ENCODE results near the gene CALHM2. TPM values are rescaled to one million over a fixed set of nuclear protein-coding genes. Genes with fewer than 3 reads are reported as not detected.

CALHM2 gene
- 10.3 TPM for total RNA-seq

GRCh38 chr10:103451831-103452505, at the start of gene CALHM2:
TSS of gene CALHM2 (minus strand) at chr10:103452370. CDS start at chr10:103449941, 2,429 bp downstream.
- Histone ChIP-seq H3K4me1 (ENCODE audit: insufficient read depth, low read length) (peaks cover 51% of the 10 kb centered on the region), H3K4me3 (ENCODE audit: low read length) (peak within 1 kb of the TSS; percentile 60), H3K27me3 (ENCODE audit: insufficient read depth, low read length) (no peaks in the 10 kb centered on the region), H3K9me3 (ENCODE audit: low read depth, low read length) (no peaks in the 10 kb centered on the region)

GRCh38 chr10:103501186-103501585, 49.0 kb upstream of the CALHM2 start:
- Histone ChIP-seq H3K9me3 (ENCODE audit: low read depth, low read length) (no peaks in the 10 kb centered on the region), H3K4me3 (ENCODE audit: low read length) (no peak overlapping the region), H3K4me1 (ENCODE audit: insufficient read depth, low read length) (peaks cover 6% of the 10 kb centered on the region), H3K27me3 (ENCODE audit: insufficient read depth, low read length) (peaks cover 8% of the 10 kb centered on the region)

- Histone ChIP-seq H3K4me3 (ENCODE audit: low read length) (no peak overlapping the region), H3K27me3 (ENCODE audit: insufficient read depth, low read length) (peaks cover 12% of the 10 kb centered on the region), H3K9me3 (ENCODE audit: low read depth, low read length) (no peaks in the 10 kb centered on the region), H3K4me1 (ENCODE audit: insufficient read depth, low read length) (peaks cover 6% of the 10 kb centered on the region)
Observed at GRCh38 chr10:103500481-103500880, 48.3 kb upstream of the CALHM2 start.

- H3K4me3 ChIP-seq (ENCODE audit: low read length) = no peak overlapping the region
- no peaks in the 10 kb centered on the region for H3K9me3 ChIP-seq (ENCODE audit: low read depth, low read length)
- H3K4me1 ChIP-seq (ENCODE audit: insufficient read depth, low read length) = peaks cover 6% of the 10 kb centered on the region
- H3K27me3 ChIP-seq (ENCODE audit: insufficient read depth, low read length) = peaks cover 18% of the 10 kb centered on the region
Observed at GRCh38 chr10:103499881-103500280, 47.7 kb upstream of the CALHM2 start.

GRCh38 chr10:103498936-103499638, 46.9 kb upstream of the CALHM2 start:
- H3K27me3 ChIP-seq (ENCODE audit: insufficient read depth, low read length) = peaks cover 26% of the 10 kb centered on the region
- no peaks in the 10 kb centered on the region for H3K9me3 ChIP-seq (ENCODE audit: low read depth, low read length)
- peaks cover 6% of the 10 kb centered on the region for H3K4me1 ChIP-seq (ENCODE audit: insufficient read depth, low read length)
- no peak overlapping the region for H3K4me3 ChIP-seq (ENCODE audit: low read length)

GRCh38 chr10:103497161-103497915, 45.2 kb upstream of the CALHM2 start:
- H3K4me3 ChIP-seq (ENCODE audit: low read length) = no peak overlapping the region
- H3K9me3 ChIP-seq (ENCODE audit: low read depth, low read length) = no peaks in the 10 kb centered on the region
- peaks cover 11% of the 10 kb centered on the region for H3K4me1 ChIP-seq (ENCODE audit: insufficient read depth, low read length)
- peaks cover 37% of the 10 kb centered on the region for H3K27me3 ChIP-seq (ENCODE audit: insufficient read depth, low read length)

GRCh38 chr10:103495321-103495720, 43.2 kb upstream of the CALHM2 start:
- Histone ChIP-seq H3K4me3 (ENCODE audit: low read length) (no peak overlapping the region), H3K9me3 (ENCODE audit: low read depth, low read length) (no peaks in the 10 kb centered on the region), H3K27me3 (ENCODE audit: insufficient read depth, low read length) (peaks cover 40% of the 10 kb centered on the region), H3K4me1 (ENCODE audit: insufficient read depth, low read length) (peaks cover 17% of the 10 kb centered on the region)

GRCh38 chr10:103493916-103494877, 42.0 kb upstream of the CALHM2 start:
- peaks cover 40% of the 10 kb centered on the region for H3K27me3 ChIP-seq (ENCODE audit: insufficient read depth, low read length)
- peaks cover 17% of the 10 kb centered on the region for H3K4me1 ChIP-seq (ENCODE audit: insufficient read depth, low read length)
- no peak overlapping the region for H3K4me3 ChIP-seq (ENCODE audit: low read length)
- no peaks in the 10 kb centered on the region for H3K9me3 ChIP-seq (ENCODE audit: low read depth, low read length)

- peaks cover 17% of the 10 kb centered on the region for H3K4me1 ChIP-seq (ENCODE audit: insufficient read depth, low read length)
- H3K4me3 ChIP-seq (ENCODE audit: low read length) = no peak within 1 kb of the TSS
- H3K9me3 ChIP-seq (ENCODE audit: low read depth, low read length) = no peaks in the 10 kb centered on the region
- H3K27me3 ChIP-seq (ENCODE audit: insufficient read depth, low read length) = peaks cover 40% of the 10 kb centered on the region
Observed at GRCh38 chr10:103493362-103493915, 41.3 kb upstream of the CALHM2 start, which contains the start of gene NEURL1. TSS of gene NEURL1 (plus strand) at chr10:103493705. CDS start at chr10:103494388, 683 bp downstream.

GRCh38 chr10:103492655-103493261, 40.6 kb upstream of the CALHM2 start:
- no peak overlapping the region for H3K4me3 ChIP-seq (ENCODE audit: low read length)
- H3K4me1 ChIP-seq (ENCODE audit: insufficient read depth, low read length) = peaks cover 17% of the 10 kb centered on the region
- peaks cover 40% of the 10 kb centered on the region for H3K27me3 ChIP-seq (ENCODE audit: insufficient read depth, low read length)
- no peaks in the 10 kb centered on the region for H3K9me3 ChIP-seq (ENCODE audit: low read depth, low read length)

GRCh38 chr10:103491729-103492364, 39.7 kb upstream of the CALHM2 start:
- H3K27me3 ChIP-seq (ENCODE audit: insufficient read depth, low read length) = peaks cover 40% of the 10 kb centered on the region
- no peaks in the 10 kb centered on the region for H3K9me3 ChIP-seq (ENCODE audit: low read depth, low read length)
- H3K4me1 ChIP-seq (ENCODE audit: insufficient read depth, low read length) = peaks cover 17% of the 10 kb centered on the region
- H3K4me3 ChIP-seq (ENCODE audit: low read length) = no peak overlapping the region

- Histone ChIP-seq H3K4me1 (ENCODE audit: insufficient read depth, low read length) (peaks cover 17% of the 10 kb centered on the region), H3K4me3 (ENCODE audit: low read length) (no peak overlapping the region), H3K9me3 (ENCODE audit: low read depth, low read length) (no peaks in the 10 kb centered on the region), H3K27me3 (ENCODE audit: insufficient read depth, low read length) (peaks cover 31% of the 10 kb centered on the region)
Observed at GRCh38 chr10:103490986-103491314, 38.8 kb upstream of the CALHM2 start.

- Histone ChIP-seq H3K27me3 (ENCODE audit: insufficient read depth, low read length) (peaks cover 3% of the 10 kb centered on the region), H3K9me3 (ENCODE audit: low read depth, low read length) (no peaks in the 10 kb centered on the region), H3K4me1 (ENCODE audit: insufficient read depth, low read length) (peaks cover 5% of the 10 kb centered on the region), H3K4me3 (ENCODE audit: low read length) (no peak overlapping the region)
Observed at GRCh38 chr10:103487410-103487708, 35.2 kb upstream of the CALHM2 start.
